GM10266 (cell line): Measurements from ENCODE around the gene RAB11B.
"Not testable (repeated sequence)": the region's sequence is repeated elsewhere in the genome, so short reads cannot be mapped to it uniquely, and the experiment has no call there.

Source experiments
- DNase-seq: peaks from one replicate; pipeline ENCODE4 v3.0.0; 2012; ENCODE audit errors: extremely low spot score
- CTCF ChIP-seq: IDR thresholded peaks from 2 replicates; pipeline ENCODE4 v1.5.1; 2012; ENCODE audit warnings: mild to moderate bottlenecking, low read depth; ENCODE audit not compliant: control insufficient read depth, insufficient read depth; ENCODE audit errors: missing control alignments

Gene RAB11B

GRCh38 chr19:8366121-8366581 lies 24.0 kb upstream of the RAB11B start:
- DNase-seq: peak; percentile 30
- TF ChIP-seq CTCF: no peak

GRCh38 chr19:8366961-8367326 lies 23.2 kb upstream of the RAB11B start:
- TF ChIP-seq CTCF: no peak
- no peak for DNase-seq

GRCh38 chr19:8367327-8368001 lies 22.7 kb upstream of the RAB11B start:
- no peak for DNase-seq
- no peak for TF ChIP-seq CTCF

- no peak for TF ChIP-seq CTCF
- no peak for DNase-seq
These were observed 19.8 kb upstream of the RAB11B start for GRCh38 chr19:8370176-8371010.

GRCh38 chr19:8371011-8371804 lies 19.0 kb upstream of the RAB11B start:
- no peak for TF ChIP-seq CTCF
- DNase-seq: no peak

- no peak for TF ChIP-seq CTCF
- no peak for DNase-seq
These were observed 16.0 kb upstream of the RAB11B start for GRCh38 chr19:8373867-8374813.

- DNase-seq: not testable (repeated sequence)
These were observed 14.4 kb upstream of the RAB11B start for GRCh38 chr19:8375766-8376165.

GRCh38 chr19:8376373-8376974 lies 13.7 kb upstream of the RAB11B start:
- DNase-seq: not testable (repeated sequence)
